DMS153 treated with DMSO at 0.1 percent for 48 hours (cell line): Measurements from ENCODE around the gene ENTREP1.
A peak's percentile ranks its signal among the peaks of the same experiment; 100 is the strongest.

Experiments used
- DNase-seq: peaks from one replicate; lab custom pipeline; 2025; ENCODE audit not compliant: unreplicated experiment; lab: John Stamatoyannopoulos, UW

ENTREP1 gene

DNA sequence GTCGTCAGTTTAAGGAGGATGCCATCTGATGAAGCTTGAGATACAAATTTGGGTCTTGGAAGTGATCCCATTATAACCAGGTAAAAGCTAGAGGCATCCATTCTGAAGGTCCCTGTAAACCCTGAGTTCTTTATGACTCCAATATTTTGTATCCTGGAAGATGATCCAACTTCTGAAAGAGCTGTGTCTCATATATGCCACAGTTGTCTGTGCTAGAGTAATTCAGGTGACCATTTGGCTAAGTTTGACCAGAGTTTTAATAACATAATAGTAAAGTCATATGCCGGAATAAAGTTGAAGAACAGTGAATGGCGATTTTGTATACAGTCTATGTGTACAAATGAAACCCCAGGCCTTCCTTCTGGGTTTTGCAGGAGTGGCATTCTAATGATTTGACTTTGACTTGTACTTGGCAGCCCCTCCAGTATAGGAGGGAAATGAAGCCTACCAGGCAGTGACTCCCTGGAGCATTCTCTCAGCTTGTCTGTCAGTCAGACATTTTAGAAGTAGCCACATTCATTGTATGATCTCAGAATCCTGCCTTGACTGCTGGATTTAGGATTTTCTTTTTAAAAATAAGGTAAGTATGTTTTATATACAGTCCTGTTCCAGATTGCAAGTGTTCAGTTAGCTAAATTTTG, 39.6 kb downstream of the ENTREP1 start:
- no peak for DNase-seq

DNA sequence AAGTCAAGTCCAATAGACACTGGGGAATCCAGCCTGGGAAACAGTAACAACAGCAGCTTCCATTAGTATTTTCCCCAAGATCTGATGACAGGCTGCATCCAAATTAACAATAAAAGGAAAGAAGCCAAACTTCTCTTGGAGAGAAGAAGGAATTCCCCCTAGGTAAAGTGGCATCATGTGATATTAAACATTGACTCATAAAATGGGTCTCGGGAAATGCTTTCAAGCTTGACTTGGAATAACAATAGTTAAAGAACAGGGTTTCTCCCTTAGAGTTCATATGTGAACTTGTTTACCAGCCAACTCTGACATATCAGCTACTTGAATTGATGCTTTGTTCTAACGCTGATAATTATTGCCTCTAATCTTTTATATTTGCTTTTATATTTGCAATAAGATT, 45.4 kb downstream of the ENTREP1 start:
- no peak for DNase-seq

DNA sequence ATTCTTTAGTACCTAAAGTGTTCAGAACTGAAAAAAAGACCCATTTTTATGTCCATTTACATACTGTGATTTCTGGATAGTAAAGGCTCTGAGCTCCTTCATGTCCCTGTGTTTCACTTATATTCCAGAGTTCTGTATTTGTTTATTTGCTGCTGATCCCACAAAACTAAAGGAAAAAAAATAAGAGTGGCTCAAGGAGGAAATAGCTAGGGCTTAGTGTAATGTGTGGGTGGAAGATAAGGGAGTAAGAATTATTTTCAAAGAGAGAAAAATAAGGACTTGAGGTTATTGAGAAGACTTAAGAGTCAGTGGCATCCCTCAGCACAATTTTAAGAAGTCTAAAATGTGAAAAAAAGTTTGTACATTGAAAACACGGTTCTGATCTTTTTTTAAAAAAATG, 46.0 kb downstream of the ENTREP1 start:
- DNase-seq = no peak

DNA sequence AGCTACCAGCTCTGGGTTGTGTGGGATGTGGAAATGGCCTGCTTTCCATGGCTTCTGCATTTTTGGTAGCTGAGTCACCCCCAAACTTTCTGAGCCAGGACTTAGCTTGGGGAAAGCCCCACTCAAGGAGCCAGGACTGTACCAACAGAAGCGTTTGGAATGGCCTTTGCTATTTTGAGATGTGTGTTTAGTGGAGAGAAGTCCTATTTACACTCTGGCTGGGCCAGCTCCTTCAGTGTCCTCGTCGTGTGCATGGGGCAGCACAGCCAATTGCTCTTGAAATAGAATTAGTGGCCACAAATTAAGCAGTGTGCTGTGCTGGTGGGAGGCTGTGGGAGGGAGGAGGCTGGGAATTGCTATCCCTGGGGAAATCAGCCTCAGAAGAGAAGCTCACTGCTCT, 51.6 kb downstream of the ENTREP1 start:
- DNase-seq = no peak

DNA sequence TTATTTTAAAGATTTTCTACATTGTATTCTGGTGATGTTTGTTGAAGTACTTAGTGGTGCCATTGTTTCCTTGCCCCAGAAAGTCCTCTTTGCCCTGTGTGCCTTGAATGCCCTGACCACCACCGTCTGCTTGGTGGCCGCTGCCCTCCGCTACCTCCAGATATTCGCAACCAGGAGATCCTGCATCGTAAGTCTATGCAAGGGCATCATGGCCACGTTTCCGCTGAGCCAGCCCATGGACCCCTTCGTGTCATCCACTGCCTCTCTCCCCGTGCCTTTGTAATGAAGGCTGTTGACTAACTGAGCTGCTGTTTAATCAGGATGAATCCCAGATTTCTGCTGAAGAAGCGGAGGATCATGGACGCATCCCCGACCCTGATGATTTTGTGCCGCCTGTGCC, 52.3 kb downstream of the ENTREP1 start:
- no peak for DNase-seq

DNA sequence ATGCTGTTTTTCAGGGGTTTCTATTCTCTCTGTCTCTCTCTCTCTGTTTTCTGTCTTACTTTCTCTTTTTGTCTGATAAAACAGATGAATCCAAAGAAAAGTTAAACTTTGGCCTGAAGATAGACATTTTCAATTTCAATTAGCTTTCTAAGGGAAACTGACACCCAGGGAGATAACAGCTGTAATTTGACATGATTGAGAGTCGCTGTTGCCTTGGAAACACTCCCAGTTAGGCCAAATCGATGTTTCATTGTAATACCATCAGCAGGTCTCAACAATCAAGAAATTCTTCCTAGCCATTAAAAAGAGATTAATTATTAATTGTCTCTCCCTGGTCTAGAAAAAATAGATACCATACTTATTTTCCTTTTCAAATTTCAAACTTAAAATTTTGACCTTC, 53.0 kb downstream of the ENTREP1 start:
- DNase-seq = no peak

DNA sequence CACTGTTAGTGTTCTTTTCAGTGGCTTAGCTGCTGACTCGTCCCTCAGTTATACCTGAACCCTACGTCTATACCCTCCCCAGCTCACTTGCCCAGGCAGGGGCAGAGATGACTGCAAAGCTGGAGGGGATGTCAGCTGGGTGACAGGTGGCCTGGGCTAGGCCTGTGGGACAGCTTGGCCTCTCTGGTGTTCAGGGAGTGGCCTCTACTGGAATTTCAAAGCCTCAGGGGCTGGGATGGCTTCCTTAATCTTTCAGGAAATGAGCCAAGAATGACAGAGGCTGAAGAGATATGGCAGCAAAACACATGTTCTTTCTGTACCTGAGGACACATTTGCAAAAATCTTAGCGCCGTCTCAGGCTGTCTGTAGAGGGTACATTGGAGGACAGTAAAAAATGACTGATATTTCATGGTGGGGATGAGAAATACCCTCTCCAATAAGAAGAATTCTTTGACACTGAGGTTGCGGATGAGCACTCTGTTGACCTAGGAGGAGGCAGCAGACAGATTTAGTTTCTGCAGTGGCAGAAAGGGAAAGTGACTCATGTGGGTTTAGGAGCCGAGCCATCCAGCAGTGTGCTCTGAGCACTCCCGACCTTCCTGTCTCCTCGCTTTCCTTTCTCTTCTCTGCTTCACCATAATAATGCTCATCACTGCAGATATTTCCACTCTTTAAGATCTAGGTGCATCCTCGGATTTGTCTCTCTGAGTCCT, 54.4 kb downstream of the ENTREP1 start:
- no peak for DNase-seq

DNA sequence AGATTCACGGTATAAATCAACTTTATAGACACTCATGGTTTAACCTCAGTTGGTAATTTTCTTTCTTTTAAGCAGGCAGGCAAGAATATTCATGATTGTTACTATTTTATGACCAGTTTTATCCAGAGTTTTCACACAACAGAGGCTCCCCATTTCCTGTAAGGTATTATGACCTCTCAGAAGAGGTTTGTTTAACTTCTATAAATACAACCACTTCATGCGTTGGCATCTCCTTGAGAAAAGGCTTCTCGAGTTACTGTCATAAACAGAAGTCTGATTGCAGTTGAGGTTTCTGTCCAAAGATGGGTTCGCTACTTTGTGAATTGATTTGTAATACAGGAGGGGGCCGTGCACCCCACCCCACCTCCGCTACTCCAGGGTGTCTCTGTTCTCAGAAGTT, 55.3 kb downstream of the ENTREP1 start:
- no peak for DNase-seq

DNA sequence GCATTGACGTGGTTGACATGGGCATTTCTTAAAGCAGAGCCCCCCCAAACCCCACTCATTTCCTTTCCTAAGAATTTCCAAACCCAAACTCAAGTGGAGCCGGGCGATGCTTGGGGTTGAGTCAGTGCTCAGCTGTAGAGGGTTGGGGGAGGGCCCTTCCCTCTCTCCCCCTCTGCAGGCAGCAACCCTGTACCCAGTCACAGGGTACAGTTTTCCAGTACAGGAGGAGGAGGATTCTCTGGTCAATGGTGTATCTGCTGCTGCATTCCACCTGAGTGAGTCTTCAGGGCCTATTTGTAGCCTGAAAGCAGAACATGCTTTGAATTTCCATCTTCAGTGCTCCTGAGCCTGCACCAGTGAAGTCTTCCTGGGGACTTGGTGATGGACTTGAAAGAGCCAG, 55.8 kb downstream of the ENTREP1 start:
- DNase-seq = no peak

DNA sequence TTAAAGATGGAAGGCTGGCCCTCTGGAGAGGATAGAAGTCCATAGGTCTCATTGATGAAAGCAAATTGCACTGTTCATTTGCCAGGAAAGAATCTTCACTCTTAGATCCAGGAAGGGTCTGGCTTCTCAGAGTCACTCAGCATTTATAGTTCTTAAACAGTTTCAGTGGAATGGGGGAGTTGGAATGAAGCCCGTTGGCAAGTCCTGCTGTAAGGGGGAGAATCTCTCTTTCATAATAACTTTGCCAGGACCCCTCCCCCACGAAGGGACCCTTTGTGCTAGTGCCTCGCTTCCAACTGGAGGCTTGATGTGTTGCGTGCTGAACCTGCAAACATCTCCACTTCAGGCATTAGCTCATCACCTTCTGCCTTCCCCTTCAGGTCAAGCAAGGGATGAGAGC, 57.1 kb downstream of the ENTREP1 start:
- no peak for DNase-seq

DNA sequence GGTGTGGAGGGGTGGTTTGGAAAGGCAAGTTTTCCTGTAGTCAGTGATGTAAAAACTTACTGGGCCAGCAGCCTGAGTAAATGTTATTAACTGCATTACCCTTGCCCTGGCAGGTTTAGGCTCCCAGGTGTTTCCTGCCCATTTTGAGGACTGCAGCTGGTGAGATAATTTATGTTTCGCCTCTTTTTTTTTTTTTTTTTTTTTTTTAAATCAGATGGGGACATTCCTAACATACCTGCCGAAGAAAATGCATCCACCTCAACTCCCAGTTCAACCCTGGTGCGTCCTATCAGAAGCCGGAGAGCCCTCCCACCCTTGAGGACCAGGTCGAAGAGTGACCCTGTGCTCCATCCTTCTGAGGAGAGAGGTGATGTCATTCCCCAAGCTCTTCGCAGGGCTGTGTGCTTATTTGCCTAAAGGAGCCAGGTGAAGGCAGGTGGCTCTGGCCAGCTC, 60.6 kb downstream of the ENTREP1 start:
- DNase-seq = peak; percentile 42

DNA sequence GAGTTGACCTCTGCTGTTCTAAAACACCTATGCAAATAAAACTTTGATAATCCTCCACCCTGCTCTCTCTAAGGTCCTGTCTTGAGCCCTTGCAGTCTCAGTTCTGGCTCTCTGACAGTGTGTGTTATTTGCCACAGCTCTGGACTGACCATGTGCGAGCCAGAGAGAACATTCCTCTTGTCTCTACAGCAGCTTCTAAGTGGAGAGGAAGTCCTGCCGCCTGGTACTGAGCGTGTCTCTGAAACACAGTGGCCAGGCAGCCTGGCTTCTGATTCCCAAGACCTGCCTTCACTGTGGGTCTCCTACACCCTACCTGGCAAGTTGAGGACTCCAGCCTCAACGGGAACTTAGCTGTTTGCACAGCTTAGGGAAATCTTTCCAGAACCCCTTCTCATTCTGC, 61.6 kb downstream of the ENTREP1 start:
- no peak for DNase-seq

DNA sequence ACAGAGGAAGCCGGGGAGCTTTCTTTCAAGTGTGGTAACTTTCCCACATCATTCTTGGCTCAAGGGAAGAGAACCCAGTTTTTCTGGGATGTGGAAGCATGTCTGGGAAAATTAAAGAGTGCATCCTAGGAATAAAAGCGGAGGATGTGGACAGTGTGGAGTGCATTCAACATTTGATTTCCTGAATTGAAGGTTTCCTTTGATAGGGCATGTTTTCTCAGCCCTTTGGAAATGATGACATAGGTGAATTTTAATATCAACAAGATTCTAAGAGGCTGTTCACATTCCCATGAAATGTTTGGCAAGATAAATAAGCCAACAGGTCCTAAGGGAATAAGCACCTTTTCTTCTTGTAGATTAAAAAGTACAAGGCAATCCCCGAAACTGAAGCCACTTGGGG, 63.6 kb downstream of the ENTREP1 start:
- no peak for DNase-seq

DNA sequence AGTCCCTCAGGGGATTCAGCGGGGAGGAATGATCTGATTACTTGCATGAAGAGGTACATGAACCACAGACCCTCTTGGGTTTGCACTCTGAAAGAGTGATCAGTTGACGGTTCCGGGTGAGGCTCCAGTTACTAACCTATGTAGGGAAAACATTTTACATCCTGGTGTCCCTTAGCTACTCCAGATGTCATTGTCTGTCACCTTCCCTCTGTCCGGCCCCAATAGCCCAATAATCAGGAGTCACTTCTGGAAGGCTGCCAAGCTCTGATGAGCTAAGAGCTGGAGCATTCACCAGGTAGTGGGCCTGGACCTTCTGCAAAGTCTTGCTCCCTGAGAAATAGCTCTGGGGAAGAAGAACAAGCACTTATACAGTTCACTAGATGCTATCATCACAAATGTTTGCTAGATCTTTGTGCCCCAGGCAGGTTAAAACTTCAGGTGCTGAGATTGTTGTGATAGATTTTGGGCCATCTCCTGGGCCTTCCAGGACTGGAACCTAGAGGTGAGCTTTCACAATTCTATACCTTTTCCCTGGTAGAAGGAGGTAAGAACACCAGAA, 64.5 kb downstream of the ENTREP1 start:
- DNase-seq = no peak

DNA sequence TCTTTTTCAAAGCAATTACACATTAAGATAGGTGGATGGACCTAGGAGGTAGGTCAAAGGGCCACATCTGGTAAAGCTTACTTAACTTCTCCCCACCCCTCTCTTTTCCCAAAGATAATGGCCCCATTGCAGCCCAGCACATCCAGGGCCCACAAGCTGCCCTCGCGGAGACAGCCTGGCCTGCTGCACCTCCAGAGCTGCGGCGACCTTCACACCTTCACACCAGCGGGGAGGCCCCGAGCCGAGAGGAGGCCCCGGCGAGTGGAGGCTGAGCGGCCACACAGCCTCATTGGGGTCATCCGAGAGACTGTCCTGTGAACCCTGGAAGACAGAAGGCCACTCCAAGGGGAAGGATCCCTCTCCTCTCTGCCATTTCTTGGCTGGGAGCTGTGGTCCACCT, 66.5 kb downstream of the ENTREP1 start:
- no peak for DNase-seq

DNA sequence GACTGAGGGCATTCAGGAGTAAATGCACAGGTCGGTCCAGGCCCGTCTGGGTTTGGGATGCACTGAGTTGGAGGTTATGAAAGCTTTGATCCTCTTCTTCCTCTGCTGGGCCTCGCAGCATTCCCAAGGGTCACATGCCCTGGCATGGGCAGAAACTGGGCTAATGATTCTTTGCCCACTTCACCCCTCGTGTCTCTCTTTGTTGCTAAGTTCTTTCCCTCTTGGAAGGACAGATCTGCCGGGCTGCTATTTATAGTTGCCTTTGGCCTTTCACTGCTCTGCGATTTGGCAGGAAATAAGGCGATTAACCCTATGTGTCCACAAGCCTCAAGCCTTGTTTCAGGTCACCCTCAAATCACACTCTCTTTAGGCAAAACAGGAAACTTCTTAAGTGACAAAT, 66.9 kb downstream of the ENTREP1 start:
- DNase-seq = no peak

DNA sequence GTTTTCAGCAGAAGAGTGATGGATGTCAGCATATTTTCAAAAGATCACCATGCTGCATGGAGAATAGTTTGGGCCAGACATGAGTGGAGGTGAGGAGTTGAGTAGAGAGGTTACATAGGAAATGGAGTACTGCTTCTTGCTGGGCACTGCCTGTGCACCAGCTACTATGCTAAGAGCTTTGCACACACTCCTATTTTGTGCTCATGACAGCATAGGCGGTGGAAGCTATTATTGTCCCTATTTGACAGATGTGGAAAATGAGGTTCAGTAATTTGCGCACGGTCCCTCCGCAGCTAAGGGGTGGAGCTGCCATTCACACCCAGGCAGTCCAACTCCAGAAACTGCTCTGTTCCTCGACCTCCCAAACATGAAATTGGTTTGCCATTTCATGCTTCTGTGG, 67.8 kb downstream of the ENTREP1 start:
- no peak for DNase-seq

DNA sequence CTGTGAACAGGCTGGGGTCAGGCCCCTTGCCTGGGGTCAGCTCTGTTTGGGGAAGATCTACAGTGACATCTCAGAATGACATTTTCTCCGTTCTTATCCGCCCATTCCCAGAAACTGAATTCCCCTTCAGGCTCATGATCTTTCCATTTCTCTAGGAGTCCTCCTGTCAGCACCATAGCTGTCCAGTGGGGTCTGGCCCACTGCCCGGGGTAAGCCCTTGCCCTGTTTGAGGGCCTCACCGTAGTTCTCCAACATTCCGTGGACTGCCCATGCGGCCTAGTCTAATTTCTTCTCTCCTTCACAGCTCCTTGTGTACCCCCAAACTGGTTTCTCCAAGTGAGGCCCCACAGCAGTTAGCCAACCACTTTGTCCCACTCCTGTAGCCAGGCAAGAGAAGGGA, 68.4 kb downstream of the ENTREP1 start:
- no peak for DNase-seq

DNA sequence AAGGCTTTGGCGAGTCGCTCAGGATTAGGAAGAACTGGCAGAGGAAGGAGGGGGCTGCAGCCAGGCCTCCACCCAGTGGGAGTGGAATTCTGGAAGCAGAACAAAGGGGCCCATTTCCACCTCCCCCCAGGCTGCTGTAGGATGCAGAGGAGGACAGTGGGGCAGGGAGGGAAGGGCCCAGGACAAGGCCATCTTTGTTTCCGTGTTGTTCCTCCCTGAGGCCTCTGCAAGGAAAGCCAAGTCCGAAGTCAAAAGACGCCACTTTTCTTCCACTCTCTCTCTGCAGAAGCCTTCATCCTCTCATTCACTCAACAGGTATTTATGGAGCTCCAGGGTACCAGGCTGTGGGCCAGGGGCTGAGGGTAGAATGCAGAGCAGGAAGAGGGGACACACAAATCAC, 70.7 kb downstream of the ENTREP1 start:
- no peak for DNase-seq

DNA sequence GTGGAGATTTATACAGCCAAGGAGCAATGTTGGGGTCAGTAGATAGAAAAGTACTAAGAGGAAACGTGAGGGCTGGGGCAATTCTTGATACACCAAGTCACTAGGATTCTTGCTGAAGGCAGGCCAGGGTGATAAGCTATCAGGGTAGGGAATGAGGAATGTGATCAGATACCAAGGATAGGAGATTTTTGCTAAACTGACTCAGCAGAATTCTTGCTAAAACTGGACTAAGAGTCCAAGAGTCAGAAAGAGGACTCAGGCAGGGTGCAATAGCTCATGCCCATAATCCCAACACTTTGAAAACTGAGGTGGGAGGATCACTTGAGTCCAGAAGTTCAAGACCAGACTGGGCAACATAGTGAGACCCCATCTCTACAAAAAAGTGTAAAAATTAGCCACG, 71.7 kb downstream of the ENTREP1 start:
- no peak for DNase-seq

DNA sequence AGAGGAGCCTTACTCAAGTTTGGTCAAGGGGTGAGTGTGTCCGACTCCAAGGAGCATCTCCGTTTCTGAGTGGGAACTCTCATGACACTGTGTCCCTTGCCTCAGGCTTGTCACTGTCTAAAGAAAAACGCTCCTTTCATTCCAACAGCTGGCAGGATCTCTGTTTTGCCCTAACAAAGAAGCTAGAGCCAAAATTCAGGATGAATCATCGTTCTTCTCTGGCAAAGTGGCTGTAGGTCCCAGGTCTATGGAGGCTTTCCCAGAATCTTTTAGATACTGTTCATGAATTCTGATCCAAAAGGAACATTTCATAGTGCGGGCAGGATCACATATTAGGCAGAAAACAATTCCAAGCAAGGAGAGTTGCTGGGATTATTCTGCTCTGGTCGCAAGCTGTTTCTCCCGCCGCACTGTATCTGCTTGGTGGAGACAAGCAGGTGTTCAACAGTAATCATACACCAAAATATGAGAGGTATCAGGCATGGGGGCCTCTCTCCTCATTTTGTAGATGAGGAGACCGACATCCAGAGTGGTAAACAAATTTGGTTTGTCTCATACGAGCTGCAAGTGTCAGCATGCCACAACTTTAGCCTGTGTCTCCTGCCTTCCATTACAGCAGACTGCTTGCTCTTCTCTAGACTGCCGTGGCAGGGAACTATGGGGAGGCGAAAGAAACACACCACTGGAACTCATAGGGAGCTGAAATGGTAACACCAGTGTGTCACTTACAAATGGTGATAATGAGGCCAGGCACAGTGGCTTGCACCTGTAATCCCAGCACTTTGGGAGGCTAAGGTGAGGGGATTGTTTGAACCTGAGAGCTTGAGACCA, 72.6 kb downstream of the ENTREP1 start:
- no peak for DNase-seq

DNA sequence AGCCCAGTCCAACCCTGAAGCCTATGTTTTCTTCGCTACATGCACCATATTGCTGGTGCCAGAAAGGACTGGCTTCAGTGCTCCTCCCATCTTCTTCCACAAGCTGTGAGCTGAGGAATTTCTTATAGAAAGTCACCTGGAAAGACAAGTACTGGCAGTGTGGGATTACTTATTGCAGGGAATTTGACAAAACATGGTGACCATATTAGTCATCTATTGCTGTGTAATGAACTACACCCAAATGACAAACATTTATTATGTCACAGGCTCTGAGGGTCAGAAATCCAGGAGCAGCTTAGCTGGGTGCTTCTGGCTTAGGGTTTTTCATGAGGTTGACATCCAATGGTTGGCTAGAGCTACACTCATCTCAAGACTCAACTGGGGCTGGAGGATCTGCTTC, 75.5 kb downstream of the ENTREP1 start:
- DNase-seq = no peak
